Amygdala (tissue), 56 donors: ENCODE data around the gene ACACA.
"Not testable (repeated sequence)": the region's sequence is repeated elsewhere in the genome, so short reads cannot be mapped to it uniquely, and the experiment has no call there.

Experiments
- DNase-seq, 56 donors: peaks; one replicate each; lab custom pipeline; 2025; lab: John Stamatoyannopoulos, UW

The ACACA gene

DNA sequence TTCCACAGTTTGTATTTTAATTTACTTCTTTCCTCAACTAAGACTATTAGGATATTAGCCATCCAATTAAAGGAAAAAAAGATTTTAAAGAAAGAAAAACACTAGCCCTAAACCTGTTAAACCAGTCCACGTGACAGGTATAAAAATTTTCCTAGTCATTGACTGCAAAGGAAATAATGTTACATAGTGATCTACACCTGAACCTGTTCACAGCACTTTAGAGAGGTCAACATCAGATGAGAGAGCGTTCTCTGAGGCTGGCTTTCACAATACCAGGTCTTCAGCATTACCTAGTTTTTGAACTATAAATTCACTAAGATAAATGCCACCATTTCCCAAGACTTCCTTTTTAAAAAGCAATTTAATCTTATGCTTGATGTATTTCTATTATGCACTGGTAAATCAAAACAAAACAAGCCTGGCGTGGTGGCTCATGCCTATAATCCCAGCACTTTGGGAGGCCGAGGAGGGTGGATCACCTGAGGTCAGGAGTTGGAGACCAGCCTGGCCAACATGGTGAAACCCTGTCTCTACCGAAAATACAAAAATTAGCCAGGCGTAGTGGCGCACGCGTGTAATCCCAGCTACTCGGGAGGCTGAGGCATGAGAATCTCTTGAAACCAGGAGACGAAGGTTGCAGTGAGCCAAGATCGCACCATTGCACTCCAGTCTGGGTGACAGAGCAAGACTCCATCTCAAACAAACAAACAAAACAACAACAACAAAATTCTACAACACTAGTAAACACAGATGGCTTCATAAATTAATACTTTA is 49.7 kb downstream of the ACACA start:
- not testable (repeated sequence) for DNase-seq

DNA sequence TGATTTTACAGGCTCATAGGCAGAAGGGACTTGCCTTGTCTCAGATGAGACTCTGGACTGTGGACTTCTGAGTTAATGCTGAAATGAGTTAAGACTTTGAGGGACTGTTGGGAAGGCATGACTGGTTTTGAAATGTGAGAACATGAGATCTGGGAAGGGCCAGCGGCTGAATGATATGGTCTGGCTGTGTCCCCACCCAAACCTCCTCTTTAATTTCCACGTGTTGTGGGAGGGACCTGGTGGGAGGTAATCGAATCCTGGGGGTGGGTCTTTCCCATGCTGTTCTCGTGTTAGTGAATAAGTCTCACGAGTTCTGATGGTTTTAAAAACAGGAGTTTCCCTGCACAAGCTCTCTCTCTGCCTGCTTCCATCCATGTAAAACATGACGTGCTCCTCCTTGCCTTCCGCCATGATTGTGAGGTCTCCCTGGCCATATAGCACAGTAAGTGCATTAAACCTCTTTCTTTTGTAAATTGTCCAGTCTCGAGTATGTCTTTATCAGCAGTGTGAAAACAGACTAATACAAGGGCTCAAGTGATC is 59.7 kb downstream of the ACACA start:
- DNase-seq: not testable (repeated sequence)

DNA sequence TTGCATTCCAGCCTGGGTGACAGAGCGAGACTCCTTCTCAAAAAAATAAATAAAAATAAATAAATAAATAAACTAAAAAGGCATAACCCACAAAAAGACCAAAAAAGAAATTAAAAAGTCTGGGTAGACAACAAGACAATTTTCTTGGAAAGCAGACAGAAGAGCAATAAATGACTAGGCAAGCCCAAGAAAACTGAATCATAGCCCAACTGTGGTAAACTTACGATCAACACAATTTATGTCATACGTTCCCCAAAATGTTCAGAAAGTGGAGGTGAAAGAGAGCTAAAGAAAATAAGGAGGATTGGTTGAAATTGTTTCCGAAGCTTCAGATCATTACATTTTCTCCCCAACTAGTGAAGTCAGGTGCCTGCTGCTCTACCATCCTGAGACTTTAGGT is 62.1 kb downstream of the ACACA start:
- no peak for DNase-seq

DNA sequence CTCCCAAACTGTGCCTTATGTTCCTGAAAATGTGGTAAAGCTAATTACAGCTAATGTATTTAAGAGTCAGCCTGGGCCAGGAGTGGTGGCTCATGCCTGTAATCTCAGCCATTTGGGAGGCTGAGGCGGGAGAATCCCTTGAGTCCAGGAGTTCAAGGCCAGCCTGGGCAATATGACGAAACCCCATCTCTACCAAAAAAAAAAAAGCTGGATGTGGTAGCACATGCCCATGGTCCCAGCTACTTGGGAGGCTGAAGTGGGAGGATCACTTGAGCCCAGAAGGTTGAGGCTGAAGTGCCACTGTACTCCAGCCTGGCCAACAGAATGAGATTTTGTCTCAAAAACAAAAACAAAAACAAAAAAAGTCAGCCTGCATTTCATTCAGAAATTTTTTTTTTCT is 64.0 kb downstream of the ACACA start:
- no peak for DNase-seq

DNA sequence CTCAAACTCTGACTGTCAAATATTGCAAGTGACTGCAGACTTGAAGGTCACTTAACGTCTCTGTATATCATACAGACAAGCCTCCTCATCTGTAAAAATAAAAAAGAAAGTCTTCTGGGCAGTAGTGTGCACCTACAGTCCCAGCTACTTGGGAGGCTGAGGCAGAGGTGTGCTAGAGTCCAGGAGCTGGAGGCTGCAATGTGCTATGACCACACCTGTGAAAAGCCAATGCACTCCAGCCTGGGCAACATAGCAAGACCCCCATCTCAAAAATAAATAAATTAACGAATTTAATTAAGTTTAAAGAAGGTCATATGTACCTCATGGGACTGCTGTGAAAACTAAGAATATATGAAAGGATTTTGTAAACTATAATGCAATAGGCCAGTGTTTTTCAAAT is 65.8 kb downstream of the ACACA start:
- no peak for DNase-seq

DNA sequence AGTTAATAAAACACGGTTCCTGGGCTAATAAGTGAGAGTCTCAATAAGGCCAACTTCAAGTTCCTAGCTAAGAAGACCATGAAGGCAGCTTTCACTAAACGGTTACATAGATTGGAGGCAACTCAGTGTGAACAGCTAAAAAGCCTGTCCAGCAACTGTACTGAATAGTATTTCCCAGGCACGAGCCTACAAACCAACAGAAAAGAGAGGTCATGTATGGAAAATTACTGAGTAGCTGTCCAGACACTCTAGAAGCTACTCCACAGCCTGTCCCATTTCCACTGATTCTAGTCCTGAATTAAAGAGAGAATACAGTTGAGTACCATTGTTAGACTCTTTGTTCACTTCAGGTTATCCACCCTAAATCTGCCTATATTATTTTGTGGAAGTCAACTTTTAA is 67.3 kb downstream of the ACACA start:
- no peak for DNase-seq

DNA sequence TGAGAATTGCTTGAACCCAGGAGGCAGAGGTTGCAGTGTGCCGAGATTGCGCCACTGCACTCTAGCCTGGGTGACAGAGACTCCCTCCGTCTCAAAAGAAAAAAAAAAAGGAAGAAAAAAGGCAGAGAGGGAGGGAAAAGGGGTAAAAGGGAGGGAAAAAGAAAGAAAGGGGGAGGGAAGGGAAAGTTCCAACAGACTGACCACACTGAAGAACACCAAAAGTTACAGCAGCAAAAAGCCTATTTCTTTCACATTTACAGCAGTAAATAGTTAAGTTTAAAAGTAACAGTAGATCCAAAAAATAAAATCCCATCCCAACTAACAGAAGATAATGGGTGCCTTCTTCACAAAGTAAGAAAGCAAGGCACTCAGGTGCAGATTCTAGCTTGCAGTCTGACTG is 67.8 kb downstream of the ACACA start:
- no peak for DNase-seq

DNA sequence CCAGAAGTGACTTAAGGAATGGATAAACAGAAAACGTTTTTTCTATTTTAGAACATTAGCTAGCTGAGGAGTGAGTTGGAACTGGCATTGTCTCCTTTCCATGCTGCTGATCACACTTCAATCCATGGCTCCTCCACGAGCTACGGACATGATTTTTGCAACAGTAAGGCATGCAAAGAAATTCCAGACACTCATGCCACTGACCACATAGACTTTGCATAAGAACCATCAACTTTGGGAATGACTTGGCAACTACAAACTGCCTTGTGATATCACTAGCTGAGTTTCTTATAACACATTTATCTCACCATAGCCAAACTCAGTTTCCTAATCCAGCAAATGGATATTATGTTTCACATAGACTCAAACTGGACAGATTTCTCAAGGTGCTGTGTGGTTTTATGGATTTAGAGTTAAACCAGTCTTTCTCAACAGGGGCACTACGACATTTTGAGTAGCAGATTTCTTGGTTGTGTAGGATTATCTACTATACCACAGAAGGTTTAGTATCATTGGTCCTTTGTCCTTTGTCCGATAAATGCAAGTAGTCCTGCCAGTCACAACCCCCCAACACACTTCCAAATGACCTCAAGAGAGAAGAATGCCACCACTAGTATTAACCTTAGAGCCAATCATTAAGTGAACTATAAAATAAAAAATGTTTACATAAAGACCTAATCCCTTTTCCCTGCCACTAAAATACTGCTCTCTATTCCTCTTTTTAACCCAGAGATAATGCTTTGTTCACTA is 79.1 kb downstream of the ACACA start:
- DNase-seq: no peak

DNA sequence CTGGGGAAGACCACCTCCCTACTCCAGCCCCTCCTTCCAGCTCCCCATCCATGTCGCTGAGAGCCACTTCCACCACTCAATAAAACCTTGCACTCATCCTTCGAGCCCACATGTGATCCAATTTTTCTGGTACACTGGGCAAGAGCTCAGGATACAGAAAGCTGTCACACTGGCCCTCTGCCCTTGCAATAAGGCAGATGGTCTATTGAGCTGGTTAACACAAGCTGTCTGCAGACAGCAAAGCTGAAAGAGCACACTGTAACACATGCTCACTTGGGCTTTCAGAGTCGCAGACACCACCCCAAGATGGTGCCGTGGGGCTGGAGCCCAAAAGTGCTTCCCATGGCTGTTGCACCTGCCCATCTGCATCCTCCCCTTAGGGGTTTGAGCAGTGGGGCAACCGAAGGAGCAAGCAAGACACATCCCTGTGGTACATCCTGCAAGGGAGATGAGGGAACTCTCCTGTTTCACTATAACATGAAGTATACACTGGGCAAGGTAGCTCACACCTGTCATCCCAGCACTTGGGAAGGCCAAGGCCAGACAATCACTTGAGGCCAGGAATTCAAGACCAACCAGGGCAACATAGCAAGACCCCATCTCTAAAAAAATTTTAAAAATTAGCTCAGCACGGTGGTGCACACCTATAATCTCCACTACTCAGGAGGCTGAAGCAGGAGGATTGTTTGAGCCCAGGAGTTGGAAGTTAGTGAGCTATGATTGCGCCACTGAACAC is 83.6 kb downstream of the ACACA start:
- peak in 13 of 56 donors; percentile 0 to 30 (median 6) for DNase-seq

DNA sequence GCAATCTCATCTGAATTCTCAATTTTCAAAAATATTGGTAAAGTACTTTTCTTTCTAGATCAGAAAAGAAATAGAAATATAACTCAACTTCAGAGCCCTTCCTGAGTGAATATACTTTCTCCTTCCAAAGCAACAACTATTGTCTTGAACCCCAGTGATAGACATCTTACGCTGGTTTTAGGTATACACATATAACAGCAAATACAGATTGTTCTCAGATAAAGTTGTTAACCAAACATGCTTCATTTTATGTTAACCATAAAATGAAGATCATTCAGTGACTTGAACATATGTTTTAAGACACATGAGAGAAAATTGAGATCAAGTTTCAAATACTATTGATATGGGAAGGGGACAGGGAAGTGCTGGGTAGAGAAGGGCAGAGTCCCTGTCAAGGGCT is 84.5 kb downstream of the ACACA start:
- DNase-seq: no peak

DNA sequence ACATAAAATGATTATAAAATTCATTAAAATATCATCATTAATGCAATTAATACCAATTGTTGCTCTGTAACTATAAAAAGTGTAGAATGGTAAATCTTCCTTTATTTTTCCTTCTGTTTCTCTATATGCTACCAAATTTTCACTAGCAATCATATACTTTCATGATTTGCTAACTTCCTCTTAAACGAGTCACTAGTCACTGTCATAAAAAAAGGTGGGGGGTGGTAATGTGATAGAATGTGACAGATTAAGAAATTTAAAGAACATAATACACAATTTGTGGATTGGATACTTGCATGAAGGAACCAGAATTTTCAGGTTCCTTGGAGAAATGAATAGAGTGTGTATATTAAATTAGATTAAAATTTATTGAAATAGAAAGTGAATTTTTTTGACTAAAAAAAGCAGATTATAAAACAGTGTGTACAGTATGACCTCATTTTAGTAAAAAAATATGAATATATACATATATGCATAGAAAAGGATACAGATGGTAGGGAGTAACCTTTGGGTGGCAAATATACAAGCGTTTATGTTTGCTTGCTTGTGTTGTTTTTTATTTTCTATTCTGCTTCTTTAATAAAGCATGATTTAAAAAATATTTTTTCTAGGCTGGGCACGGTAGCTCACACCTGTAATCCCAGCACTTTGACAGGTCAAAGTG is 87.6 kb downstream of the ACACA start:
- no peak for DNase-seq

DNA sequence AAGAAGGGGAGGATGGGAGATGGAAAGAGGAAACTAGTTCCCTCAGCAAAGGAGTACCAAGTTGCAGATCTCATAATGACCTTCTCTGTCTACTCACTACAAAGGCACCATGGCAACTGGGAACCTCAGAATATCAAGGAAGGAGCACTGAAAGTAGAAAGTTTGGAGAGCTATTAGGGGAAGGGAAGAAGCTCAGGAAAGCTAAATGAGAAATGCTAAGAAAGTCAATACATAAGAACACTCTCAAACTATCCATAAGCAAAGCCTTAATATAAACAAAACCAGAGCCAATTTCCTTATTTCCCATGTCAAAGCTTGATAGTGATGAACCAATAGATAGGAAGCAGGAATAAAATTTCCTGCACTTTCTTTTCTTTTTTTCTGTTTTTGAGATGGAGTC is 88.8 kb downstream of the ACACA start:
- DNase-seq: no peak

DNA sequence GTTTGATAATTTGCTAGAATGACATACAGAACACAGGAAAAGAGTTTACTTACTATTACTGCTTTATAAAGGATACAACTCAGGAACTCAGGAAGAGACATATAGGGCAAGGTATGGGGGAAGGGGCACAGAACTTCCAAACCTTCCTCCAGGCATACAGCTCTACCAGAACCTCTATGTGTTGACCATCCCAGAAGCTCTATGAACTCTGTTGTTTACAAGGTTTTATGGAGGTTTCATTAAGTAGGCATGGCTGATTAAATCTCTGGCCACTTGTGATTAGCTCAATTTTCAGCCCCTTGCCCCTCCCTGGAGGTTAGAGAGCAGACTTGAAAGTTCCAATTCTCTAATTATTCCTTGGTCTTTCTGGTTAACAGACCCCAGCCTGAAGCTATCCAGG is 91.0 kb downstream of the ACACA start:
- no peak for DNase-seq

DNA sequence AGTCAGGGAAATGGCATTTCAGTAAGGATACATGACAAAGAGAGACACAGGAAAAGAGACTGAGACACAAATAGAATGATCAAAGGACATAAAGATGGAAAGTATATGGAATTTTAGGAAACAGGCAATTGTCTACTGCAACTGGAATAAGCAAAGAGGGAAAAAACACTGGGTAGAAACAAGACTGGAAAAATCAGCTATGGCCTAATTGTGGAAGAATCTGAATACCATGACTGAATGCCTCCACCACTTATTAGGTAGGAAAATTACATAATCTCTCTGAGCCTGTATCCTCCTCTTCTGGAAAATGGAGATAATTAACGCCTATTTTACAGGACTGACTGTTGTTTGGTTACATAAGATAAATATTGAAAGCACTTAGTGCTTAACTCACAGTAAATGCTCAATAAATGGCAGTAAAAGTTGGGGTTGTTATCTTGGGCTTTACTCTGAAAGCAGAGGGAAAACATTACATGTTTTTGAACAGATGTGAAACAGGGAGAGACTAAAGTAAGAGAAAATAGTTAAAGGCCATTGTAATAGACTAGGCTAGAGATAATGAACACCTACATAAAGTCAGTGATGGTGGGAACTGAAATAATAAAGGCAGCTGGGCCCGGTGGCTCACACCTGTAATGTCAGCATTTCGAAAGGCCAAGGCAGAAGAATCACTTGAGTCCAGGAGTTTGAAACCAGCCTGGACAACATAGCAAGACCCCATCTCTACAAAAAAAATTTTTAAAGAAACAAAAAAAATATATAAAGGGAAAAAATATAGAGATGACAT is 94.3 kb downstream of the ACACA start:
- no peak for DNase-seq

DNA sequence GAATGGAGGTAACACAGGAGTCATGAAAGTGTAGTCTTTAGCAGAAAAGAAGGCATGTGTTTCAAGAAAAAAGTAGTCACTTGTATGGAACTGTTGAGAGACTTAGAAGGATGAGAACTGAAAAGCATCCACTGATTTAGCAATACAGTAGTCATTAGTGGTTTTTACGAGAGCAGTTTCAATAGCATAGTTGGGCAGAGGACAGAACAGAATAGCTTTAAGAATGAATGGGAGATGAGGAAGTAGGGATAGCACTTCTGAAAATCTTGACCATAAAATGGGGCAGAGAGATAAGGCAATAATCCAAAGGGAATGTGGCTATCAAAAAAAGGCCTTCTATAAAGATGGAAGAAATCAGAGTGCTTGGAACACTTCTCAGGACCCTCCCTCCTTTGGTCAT is 95.7 kb downstream of the ACACA start:
- no peak for DNase-seq

DNA sequence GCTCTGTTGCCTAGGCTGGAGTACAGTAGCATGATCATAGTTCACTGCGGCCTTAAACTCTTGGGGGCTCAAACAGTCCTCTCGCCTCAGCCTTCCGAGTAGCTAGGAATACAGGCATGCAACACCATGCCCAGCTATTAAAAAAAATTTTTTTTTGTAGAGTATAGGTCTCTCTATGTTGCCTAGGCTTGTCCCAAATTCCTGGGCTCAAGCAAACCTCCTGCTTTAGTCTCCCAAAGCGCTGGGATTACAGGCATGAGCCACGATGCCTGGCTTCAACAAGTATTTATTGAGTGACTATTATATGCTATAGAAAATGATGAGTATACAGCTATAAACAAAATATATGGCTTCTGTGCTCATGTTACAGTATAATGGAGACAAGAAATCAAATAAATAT is 97.6 kb downstream of the ACACA start:
- no peak for DNase-seq

DNA sequence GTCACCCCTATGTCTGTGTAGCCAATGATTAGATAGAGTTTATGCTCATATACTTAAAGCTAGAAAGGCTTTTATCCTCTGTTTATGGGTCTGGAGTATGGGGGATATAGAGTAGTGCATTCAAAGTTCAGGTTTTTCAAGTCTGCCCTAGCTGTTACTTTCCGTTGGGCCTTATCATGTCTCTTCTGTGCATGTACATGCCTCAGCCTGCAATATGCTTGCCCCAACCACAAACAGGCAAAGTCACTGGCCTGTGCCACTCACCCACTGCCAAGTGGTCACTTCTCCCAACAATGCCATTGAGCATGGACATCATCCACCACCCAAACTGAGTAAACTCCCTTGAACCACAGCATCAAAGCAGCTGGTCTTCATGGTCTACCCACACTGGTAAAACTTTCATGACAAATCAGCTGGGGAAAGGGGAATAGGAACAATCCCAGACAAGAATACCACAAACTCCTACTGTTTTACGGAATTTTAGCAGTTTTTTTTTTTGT is 101.2 kb downstream of the ACACA start:
- DNase-seq: no peak

DNA sequence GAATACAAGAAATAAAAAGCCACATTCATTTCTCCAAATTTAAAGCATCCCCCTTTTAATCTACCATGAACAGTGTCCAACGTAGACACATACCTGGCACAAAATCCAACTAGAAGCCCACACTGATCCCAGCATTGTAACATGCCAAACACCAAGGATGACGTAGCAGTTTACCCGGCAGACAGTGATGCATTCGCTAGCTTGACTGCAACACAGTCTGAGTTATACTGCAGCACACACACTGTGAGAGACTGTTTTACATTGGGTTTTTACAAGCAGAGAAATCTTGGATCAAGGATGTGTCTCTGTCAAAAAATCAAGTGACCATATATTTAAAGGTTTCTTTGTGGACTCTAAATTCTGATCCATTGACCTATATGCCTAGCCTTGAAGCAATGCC is 105.3 kb downstream of the ACACA start:
- DNase-seq: peak in 17 of 56 donors; percentile 3 to 50 (median 14)

DNA sequence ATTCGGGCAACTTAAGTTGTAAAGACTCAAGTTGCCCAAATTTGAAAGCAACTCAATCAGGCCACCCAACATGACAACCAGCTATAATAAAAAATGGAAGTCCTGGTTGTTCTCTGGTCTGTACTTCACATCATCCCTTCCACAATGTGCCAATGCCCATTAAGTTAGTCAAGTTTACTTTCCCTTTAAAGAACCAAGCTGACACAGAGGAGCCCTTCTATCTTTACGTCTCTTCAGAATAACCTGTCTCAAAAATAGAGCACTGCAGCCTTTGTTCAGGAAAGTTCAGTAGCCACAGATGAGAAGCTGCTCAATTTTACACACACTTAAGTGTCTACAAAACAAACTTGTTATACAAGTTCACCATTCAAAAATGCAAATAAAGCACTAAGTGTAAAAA is 106.0 kb downstream of the ACACA start:
- no peak for DNase-seq
